ENCODE data around the gene FBXW8. TPM values are rescaled to one million over a fixed set of nuclear protein-coding genes. Genes with fewer than 3 reads are reported as not detected.

Gene FBXW8
- polyA plus RNA-seq, 2 of the 4 experiments (the other 2 are of a cell fraction), result 9.8 to 15.7 TPM

- POLR2A ChIA-PET, result no interaction called here
- 61% methylated on average over 14 of the region's 19 CpGs for WGBS (ENCODE audit: missing lambda C conversion rate)
- no peak overlapping the region for H3K4me3 ChIP-seq
Measured at GRCh38 chr12:116876151-116876869, 34.4 kb upstream of the FBXW8 start.

GRCh38 chr12:116878567-116879508 is 31.9 kb upstream of the FBXW8 start:
- DNase-seq (ENCODE audit: low read depth in 1 of 2, low spot score in 1 of 2) (no peak), FAIRE-seq (no peak), ATAC-seq (peak in 1 of 2 experiments; percentile 14; a peak in 3 of 6 replicates)
- Histone ChIP-seq H3K4me1 (peaks cover 24% of the 10 kb centered on the region), H3K4me3 (peak overlapping the region; percentile 47), H3K27ac (peak overlapping the region in 1 of 2 experiments; percentile 68; a peak in 4 of 6 replicates), H3K4me2 (peak overlapping the region; percentile 89), H3K9me3 (peaks cover 14% of the 10 kb centered on the region)
- CTCF ChIA-PET, result interaction anchor here (1.4 to 3.7 kb wide), 4 partner anchors 9 to 175 kb away, joined by 6 to 20 read pairs (median 9); no protein-coding TSS in a partner anchor
- TF ChIP-seq RFX5 (IDR thresholded peaks at IDR 0.05) (no peak), HOXA7 (CRISPR knock-in tag; IDR thresholded peaks at IDR 0.05) (no peak), BCL3 (IDR thresholded peaks at IDR 0.05) (no peak), USF2 (IDR thresholded peaks at IDR 0.05) (no peak), RNF2 (IDR thresholded peaks at IDR 0.05; ENCODE audit: borderline replicate concordance, low read depth) (no peak), BHLHE40 (IDR thresholded peaks at IDR 0.05; ENCODE audit: low read depth, low read length) (no peak), EHMT2 (IDR thresholded peaks at IDR 0.05; ENCODE audit: low read depth) (no peak), HOXB13 (CRISPR knock-in tag; IDR thresholded peaks at IDR 0.05; ENCODE audit: low read depth) (no peak), HES2 (IDR thresholded peaks at IDR 0.05) (no peak)
- POLR2A ChIA-PET, result no interaction called here
- WGBS (ENCODE audit: missing lambda C conversion rate), result 36% methylated on average over 50 of the region's 55 CpGs

More at GRCh38 chr12:116876151-116876869, 34.4 kb upstream of the FBXW8 start:
- Histone ChIP-seq H3K4me1 (peaks cover 15% of the 10 kb centered on the region), H3K9me3 (peaks cover 16% of the 10 kb centered on the region), H3K4me2 (no peak overlapping the region), H3K27ac (no peak overlapping the region)
- FAIRE-seq (no peak), DNase-seq (ENCODE audit: low read depth in 1 of 2, low spot score in 1 of 2) (no peak), ATAC-seq (no peak)
- TF ChIP-seq HDAC2 (IDR thresholded peaks at IDR 0.05), result no peak
- no peak for TF ChIP-seq CTCF (IDR thresholded peaks at IDR 0.05)
- TF ChIP-seq MYC (IDR thresholded peaks at IDR 0.05; ENCODE audit: borderline replicate concordance, low read length), result no peak
- no peak for TF ChIP-seq NR3C1 (IDR thresholded peaks at IDR 0.05)
- TF ChIP-seq JUN (IDR thresholded peaks at IDR 0.05), result no peak
- no peak for TF ChIP-seq MAX (IDR thresholded peaks at IDR 0.05)
- TF ChIP-seq HOXA7 (CRISPR knock-in tag; IDR thresholded peaks at IDR 0.05), result no peak
- TF ChIP-seq NFE2L2 (conservative IDR thresholded peaks at IDR 0.05; ENCODE audit: low read length), result no peak
- CTCF ChIA-PET, result interaction anchor here (0.6 to 1.2 kb wide), 2 partner anchors 127 to 173 kb away, joined by 3 to 4 read pairs; no protein-coding TSS in a partner anchor
